ENCODE measurements around the gene GMDS.

GMDS gene

DNA sequence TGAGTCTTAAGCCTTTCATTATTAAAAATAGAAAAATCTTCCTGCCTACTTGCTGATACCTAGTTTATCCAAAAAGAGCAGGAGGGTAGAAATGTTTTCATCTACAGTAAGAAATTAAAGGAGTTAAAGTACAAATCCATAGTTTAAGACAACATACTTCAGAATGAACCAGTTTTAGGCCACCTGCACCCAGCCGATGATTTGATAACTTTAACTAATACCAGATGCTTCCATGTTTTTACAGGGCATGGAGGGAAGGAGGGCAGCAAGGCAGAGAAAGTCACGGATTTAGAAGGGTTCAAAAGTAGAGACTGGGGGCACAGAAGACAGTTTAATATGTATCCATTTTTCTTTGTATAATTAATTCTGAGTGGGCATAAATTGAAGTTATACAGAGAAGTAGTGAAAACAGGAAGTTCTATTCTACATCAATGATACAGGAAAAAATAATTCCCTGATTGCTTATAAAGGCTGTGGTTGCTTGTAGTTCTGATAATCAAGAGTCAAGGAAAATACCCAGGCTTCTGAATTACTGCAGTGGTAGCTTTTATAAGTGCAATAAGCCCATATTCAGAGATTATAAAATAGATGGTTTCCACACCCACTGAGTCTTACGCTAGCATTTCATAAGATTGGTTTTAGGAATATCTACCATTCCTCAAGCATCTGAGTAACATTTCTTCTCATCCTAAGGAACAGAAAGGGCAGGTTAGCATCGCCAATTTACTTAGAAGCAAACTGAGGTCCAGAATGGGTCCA is 72.0 kb downstream of the GMDS start:
- no peak for DNase-seq

DNA sequence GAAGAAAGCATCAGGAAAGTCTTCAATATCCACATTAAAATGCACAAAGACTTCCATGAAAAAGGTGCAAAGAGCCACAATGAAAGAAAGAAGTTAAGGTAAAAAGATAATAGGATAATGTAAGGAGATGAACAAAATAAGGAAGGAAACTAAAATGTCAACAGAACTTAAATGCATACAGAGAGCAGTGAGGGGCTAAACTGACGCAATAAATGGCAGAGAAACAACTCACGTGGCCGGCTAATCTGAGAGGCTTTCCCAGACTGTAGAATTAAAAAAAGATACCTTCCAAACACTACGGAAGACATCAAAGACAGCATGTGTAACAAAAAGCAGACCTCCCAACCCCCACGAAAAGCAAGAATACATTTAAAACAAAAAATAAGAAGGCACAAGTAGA is 73.7 kb downstream of the GMDS start:
- DNase-seq: no peak

DNA sequence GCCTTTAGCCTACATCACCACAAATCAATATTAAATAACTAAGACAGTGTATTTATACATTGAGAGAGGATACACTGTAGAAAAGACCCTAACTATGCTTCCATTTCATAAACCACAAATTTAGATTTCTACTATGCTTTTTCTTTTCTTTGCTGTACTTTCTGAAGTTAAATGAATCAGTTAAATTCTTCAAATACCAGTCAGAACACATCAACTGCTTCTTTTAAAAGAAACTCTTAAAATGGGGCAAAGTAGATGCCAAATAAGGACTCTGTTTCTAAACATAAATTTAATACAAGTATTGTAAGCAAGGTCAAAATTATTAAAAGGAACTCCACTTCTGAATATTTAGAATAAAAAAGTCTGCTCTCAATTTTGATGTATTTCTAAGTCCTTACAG is 76.9 kb downstream of the GMDS start:
- DNase-seq: no peak

GRCh38 chr6:2166717-2167116 is 78.7 kb downstream of the GMDS start:
- DNase-seq: no peak

DNA sequence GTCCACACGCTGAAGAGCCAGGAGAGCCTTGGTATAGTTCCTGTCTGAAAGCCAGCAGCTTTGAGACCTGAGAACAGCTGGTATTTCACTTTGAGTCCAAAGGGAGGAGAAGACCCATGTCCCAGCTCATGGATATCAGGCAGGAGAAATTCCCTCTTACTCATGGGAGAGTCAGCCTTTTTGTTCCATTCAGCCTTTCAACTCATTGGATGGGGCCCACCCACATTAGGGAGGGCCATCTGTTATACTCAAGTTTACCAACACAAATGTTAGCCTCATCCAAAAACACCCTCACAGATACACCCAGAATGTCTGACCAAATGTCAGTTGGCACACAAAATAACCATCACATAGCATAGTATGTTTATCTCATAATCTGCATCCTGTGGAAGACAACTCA is 80.1 kb downstream of the GMDS start:
- no peak for DNase-seq

GRCh38 chr6:2164481-2164880 is 80.9 kb downstream of the GMDS start:
- no peak for DNase-seq

DNA sequence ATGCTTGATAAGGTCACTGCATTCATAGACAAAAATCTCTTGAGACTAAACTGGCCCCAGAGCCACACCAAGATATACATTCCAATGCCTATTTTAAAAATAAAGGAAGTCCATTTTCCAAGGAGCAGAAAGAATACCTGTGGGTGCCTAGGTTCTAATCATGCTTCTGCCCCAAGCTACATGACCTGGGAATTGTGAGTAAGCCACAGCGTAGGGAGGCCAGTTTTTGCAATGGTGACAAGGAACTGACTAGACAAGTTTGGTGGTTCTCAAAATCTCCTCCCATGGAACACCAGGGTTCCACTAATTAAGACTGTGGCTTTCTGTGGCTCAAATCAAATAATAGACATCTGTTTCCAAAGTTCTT is 83.3 kb downstream of the GMDS start:
- DNase-seq: no peak

DNA sequence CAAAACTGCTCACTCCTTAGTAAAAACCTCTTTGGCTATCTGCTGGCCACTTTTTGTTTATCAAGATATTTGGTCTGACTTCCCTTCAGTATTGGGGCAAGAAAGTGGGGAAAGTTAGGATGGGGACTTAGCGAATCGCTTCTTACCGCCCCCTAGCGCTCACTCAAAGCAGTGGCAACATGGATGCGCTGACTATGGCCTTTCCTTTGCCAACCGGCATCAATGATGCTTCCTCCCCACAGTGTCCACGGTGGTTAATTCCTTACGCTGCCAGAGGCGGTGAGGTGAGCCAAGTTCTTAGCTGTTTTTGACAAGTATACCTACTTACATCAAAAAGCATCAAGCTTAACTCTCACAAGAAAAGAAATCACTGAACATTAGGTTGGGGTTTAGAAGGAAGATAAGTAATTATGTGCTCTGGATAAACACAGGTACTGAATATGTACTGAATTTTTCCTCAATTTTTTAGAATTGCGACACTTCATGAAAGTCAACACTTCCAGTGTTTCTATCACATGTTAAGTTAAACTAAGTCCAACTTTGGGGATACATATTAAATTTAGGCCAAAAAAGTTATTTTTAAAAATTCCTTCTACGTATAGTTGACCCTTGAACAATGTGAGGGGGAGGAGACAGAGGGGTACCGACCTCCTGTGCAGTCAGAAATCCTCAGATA is 86.7 kb downstream of the GMDS start:
- no peak for DNase-seq

GRCh38 chr6:2157441-2158127 is 87.8 kb downstream of the GMDS start:
- DNase-seq: peak; percentile 17

- peak; percentile 4 for DNase-seq
Observed at GRCh38 chr6:2155206-2155605, 90.2 kb downstream of the GMDS start.

- DNase-seq: no peak
Observed at GRCh38 chr6:2149361-2150006, 95.9 kb downstream of the GMDS start.

DNA sequence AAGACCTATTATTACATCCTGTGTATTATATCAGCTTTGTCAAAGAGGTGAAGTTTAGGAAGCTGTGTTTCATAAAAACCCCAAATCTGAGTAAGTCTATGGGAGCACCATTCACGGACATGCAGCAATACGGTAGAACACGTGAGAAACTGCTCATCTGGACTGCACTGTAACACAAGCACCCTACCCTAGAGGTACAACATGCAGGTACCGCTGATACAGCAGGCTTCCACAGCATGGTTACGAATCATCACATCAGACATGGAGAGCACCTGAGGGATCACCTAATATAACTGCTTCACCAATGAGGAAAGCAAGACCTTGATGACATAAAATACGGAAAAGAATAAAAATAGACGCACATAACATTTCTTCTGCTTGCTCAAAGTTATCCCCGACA is 96.7 kb downstream of the GMDS start:
- DNase-seq: no peak

DNA sequence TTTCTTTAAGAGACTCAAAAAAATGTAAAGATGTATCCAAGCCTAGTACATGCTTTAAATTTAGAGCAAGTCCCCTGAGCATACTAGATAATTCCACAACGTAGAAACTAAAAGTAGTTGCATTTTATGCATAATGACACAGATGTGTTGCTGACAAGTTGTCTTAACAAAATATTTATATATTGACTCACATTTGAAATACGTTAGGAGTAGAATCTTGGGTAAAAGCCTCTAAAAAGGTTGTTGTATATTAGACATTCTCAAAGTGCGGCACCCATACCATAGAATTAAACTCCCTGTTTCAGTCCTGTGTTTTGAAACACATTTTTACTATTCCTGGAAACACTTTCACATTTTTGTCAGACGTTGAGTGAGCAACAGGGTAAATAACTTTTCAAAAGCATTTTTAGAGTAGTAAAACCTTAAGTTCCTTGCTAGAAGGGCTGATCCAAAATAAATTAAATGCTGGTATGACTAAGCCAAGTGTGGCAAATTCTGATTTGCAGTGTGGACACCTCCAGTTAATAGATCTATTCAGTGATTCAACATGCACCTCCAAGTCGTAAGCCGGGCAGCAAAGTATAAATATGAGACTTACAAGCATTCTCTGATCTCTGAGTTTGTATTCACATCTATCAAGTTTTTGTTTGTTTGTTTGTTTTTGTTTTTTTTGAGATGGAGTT is 97.5 kb downstream of the GMDS start:
- no peak for DNase-seq

DNA sequence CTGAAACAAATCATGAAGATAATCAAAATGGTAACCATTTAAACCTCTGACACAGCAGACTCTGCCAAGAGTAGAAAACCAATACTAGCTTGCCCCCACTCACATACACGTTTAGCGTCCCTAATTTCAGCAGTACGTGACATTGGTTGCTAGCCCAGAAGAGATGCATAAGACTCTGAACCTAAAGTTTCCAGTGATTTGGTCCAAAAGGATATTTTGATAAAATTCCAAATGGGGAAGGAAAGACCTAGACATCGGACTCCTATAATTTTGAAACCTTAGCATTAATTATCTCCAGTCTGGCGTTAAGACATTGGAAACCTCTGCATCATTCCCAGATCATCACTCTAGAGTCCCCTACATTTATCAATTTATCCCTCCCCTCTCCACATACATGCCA is 98.1 kb downstream of the GMDS start:
- no peak for DNase-seq

GRCh38 chr6:2144210-2144609 is 101.2 kb downstream of the GMDS start:
- DNase-seq: no peak

DNA sequence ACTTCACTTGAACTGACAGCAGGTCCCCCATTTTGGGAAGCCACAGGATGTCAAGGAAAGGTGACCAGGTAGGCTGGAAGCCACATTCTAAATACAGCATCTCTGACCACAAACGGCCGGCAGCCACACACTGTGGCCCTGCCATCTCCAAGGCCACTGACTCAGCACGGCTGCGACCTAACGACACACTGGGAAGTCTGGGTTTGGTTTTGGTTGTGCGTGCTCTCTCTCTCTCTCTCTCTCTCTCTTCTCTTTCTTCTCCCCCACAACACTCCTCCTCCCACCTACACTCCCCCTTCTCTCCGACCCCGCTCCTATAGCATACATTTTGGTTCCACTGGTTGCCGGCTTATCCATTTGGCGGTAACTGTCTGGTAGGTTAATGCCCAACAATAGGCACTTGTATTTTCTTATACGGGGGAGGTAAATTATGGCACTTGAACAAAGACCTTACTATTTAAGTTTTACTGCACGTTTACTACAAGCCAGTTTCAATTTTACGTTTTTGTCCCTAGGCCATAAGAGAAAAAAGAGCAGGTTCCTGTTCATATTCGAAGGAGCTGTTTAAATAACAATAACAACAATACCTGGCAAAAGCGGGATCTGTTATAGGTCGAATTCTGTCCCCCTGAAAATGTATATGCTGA is 103.6 kb downstream of the GMDS start:
- peak; percentile 80 for DNase-seq

- DNase-seq: no peak
Observed at GRCh38 chr6:2140438-2141128, 104.8 kb downstream of the GMDS start.

DNA sequence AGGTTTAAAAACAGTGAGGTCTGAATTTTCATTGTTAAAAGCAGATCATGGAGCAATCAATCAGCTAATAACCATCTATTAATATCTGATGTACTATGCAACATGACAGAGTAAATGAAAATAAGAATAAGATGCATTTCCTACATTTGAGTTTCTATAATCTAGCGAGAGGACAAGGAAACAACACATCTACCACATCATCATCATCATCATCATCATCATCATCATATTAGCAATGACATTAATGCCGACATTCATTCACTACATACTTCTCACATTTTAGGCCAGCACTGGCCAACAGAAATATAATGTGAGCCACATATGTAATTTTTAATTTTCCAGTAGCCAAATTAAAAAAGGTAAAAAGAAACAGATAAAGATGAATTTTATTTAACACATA is 110.0 kb downstream of the GMDS start:
- no peak for DNase-seq

DNA sequence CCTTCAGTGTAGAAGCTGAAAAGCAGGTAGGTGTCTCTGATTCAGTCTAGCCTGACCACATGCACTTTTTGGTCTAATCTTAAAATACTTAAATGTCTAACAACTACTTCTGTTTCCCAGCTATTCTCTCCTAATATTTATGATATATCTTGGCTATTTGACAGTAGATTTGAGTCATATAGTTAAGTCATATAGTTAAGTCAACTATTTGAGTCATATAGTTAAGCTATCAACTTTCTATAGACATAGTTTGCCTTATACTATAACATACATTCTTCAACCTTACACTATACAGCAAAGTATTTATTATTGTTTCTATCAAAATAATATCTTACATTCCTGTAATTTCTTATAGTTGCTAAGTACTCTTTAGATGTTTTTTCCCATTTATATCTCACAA is 110.9 kb downstream of the GMDS start:
- no peak for DNase-seq

DNA sequence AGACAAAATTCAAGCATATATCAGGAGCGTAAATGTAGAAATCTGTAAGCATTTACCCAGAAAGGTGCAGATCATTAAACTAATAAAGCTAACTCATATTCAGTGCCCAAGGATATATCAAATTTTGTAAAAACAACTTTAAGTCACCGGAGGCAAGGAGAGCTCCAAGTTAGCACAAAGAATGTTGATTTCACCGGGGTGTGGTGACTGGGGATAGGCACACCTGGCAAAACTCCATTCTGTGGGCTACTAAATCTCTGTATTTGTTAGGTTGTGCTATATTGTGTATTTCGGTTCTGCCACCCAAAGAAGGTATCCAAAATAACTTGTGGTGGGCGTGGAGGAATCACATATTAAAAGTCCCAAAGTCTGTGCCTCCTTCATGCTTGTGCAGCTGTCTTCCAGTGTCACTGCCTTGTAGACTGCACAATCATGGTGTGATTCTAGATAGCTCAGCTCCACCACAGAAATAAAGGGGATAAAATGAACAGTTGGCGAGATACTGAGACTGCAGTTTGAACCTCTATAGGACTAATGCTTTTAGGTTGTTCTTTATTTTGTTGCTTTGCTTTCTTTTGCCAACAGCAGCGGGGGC is 111.6 kb downstream of the GMDS start:
- no peak for DNase-seq

- no peak for DNase-seq
Observed at GRCh38 chr6:2132916-2133315, 112.5 kb downstream of the GMDS start.

- DNase-seq: no peak
Observed at GRCh38 chr6:2132416-2132815, 113.0 kb downstream of the GMDS start.

Data from GDM1 (cell line).